ENCODE measurements around the gene TMEM115. TPM values are rescaled to one million over a fixed set of nuclear protein-coding genes. Genes with fewer than 3 reads are reported as not detected.

Gene TMEM115
- total RNA-seq, 2 donors from 2014 or later: 42.1 to 45.0 TPM

- H3K9ac ChIP-seq (ENCODE audit: low read depth in 2 of 2, low read length in 2 of 2): no peak overlapping the region
- H3K27ac ChIP-seq: no peak overlapping the region
- H3K9me3 ChIP-seq: no peaks in the 10 kb centered on the region
- H3K4me1 ChIP-seq: peaks cover 10% of the 10 kb centered on the region
- DNase-seq: no peak
- no peak for TF ChIP-seq CTCF (IDR thresholded peaks at IDR 0.05)
- H3K27me3 ChIP-seq: no peaks in the 10 kb centered on the region
- no peaks in the 10 kb centered on the region for H3K36me3 ChIP-seq
- H3K4me3 ChIP-seq: peak overlapping the region; percentile 25
- intact Hi-C loops (cut with DNase I): loop anchor here (5.0 kb wide), 1 partner anchor 197 kb away; no protein-coding TSS in a partner anchor
Observed at GRCh38 chr3:50345008-50345407, 14.3 kb downstream of the TMEM115 start.

- peak; percentile 17 for DNase-seq
- intact Hi-C loops (cut with DNase I): no loop called here
- Histone ChIP-seq H3K9ac (ENCODE audit: low read depth in 2 of 2, low read length in 2 of 2) (no peak overlapping the region), H3K4me1 (peaks cover 3% of the 10 kb centered on the region), H3K36me3 (no peaks in the 10 kb centered on the region), H3K4me3 (no peak overlapping the region), H3K9me3 (no peaks in the 10 kb centered on the region), H3K27ac (no peak overlapping the region), H3K27me3 (no peaks in the 10 kb centered on the region)
- TF ChIP-seq CTCF (IDR thresholded peaks at IDR 0.05): no peak
Observed at GRCh38 chr3:50342813-50343633, 16.3 kb downstream of the TMEM115 start.

GRCh38 chr3:50341996-50342650 is 17.2 kb downstream of the TMEM115 start:
- peaks cover 3% of the 10 kb centered on the region for H3K4me1 ChIP-seq
- H3K27me3 ChIP-seq: no peaks in the 10 kb centered on the region
- no peak overlapping the region for H3K9ac ChIP-seq (ENCODE audit: low read depth in 2 of 2, low read length in 2 of 2)
- no peak overlapping the region for H3K27ac ChIP-seq
- H3K4me3 ChIP-seq: no peak overlapping the region
- H3K9me3 ChIP-seq: no peaks in the 10 kb centered on the region
- no peak for TF ChIP-seq CTCF (IDR thresholded peaks at IDR 0.05)
- no peaks in the 10 kb centered on the region for H3K36me3 ChIP-seq
- intact Hi-C loops (cut with DNase I): no loop called here
- peak; percentile 22 for DNase-seq

GRCh38 chr3:50341537-50341936 is 17.8 kb downstream of the TMEM115 start:
- H3K36me3 ChIP-seq: no peaks in the 10 kb centered on the region
- H3K27me3 ChIP-seq: no peaks in the 10 kb centered on the region
- no peak for TF ChIP-seq CTCF (IDR thresholded peaks at IDR 0.05)
- peaks cover 3% of the 10 kb centered on the region for H3K4me1 ChIP-seq
- peak overlapping the region in 1 of 2 donors; percentile 61 for H3K9ac ChIP-seq (ENCODE audit: low read depth in 2 of 2, low read length in 2 of 2)
- DNase-seq: peak; percentile 24
- H3K4me3 ChIP-seq: peak overlapping the region; percentile 45
- intact Hi-C loops (cut with DNase I): no loop called here
- no peaks in the 10 kb centered on the region for H3K9me3 ChIP-seq
- H3K27ac ChIP-seq: peak overlapping the region; percentile 97

GRCh38 chr3:50340448-50341329 is 18.6 kb downstream of the TMEM115 start, which contains the start of gene RASSF1:
RASSF1 (minus strand) TSS chr3:50340836; CDS start chr3:50340805, 31 bp downstream.
- Histone ChIP-seq H3K27ac (peak within 1 kb of the TSS; percentile 97), H3K27me3 (no peaks in the 10 kb centered on the region), H3K36me3 (no peaks in the 10 kb centered on the region), H3K9ac (ENCODE audit: low read depth in 2 of 2, low read length in 2 of 2) (peak within 1 kb of the TSS; percentile 61 to 87), H3K4me1 (peaks cover 7% of the 10 kb centered on the region), H3K9me3 (no peaks in the 10 kb centered on the region), H3K4me3 (peak within 1 kb of the TSS; percentile 45)
- peak; percentile 86 for DNase-seq
- intact Hi-C loops (cut with DNase I): no loop called here
- no peak for TF ChIP-seq CTCF (IDR thresholded peaks at IDR 0.05)
